GM19467 (cell line): ENCODE measurements around the gene ONECUT3.

Experiments
- ATAC-seq: cut with Tn5 transposase; IDR thresholded peaks from one replicate; pipeline ENCODE4 v1.9.1; 2021; ENCODE audit warnings: mild to moderate bottlenecking, moderate library complexity; ENCODE audit not compliant: unreplicated experiment

ONECUT3 gene

GRCh38 chr19:1767464-1767933 is 14.2 kb downstream of the ONECUT3 start:
- no peak for ATAC-seq

DNA sequence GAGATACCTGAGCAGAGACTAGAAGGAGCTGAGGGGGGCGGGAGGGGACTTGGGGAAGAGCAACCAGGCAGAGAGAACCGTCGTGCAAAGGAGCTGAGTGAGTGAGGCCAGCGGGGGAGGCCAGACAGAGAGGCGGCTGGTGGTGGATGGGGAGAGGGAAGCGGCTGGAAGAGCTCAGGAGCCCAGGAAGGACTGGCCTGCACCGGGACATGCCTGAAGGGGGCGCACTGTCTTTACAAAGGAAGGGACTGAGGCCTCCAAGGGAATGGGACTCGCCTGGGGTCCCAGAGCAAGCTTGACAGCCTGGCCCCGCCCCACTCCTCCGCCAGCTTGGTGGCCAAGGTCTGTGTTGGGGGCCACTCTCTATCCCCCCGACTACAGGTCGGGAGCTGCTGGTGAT is 14.9 kb downstream of the ONECUT3 start:
- ATAC-seq = no peak

GRCh38 chr19:1768918-1769644 is 15.8 kb downstream of the ONECUT3 start:
- ATAC-seq = no peak

GRCh38 chr19:1769645-1769985 is 16.3 kb downstream of the ONECUT3 start:
- no peak for ATAC-seq

GRCh38 chr19:1770866-1771576 is 17.7 kb downstream of the ONECUT3 start:
- no peak for ATAC-seq

DNA sequence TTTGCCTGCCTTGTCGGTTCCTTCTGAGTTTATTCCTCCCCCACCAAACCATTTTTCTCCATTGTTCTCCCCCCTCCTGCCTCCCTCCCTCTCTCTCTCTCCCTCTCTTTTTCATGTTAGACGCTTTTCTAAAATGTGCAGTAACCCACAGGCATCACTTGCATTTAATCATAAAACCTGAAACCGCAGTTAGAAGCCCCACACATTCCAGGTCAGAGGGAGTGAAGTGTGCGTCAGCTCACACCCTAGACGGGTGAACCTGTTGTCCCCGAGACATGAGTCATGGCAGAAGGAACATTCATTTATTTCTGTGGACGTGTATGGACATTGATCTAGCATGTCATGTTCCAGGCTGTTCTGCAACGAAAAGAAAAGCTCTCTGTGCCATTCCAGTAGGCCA is 19.9 kb downstream of the ONECUT3 start:
- no peak for ATAC-seq

GRCh38 chr19:1774989-1775772 is 21.9 kb downstream of the ONECUT3 start:
- no peak for ATAC-seq

DNA sequence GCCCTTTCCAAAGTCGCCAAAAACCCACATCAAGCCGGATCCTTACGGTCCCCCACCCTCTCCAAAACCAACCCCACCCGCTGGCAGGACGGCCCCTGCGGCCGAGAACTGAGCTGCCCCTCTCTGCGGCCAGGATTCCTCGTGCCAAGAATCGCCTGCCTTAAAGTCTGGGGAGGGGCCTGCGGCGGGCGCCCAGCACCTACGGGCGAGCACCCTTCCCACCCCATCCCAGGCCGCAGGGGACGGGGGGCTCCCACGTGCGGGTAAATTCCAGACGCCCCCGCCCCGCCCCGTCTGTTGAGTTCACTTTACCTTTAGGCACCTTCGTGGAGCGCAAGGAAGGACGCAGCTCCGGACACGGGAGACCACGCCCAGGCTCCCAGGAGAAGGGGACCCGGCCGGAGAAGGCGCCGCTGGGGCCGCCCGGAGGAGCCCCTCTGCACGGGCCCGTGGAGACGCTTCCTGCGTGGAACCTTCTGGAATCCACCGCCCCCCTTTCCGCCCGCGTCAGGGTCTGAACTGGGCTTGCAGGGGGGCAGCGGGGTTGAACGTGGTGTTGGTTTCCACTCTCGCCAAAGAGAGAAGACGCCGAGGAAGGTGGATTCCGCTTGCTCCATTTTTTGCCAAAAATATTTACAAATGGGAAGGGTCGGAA is 22.8 kb downstream of the ONECUT3 start:
- ATAC-seq = no peak

GRCh38 chr19:1776606-1777147 is 23.4 kb downstream of the ONECUT3 start:
- ATAC-seq = no peak

- ATAC-seq = no peak
These were observed 23.8 kb downstream of the ONECUT3 start for GRCh38 chr19:1777149-1777548.

DNA sequence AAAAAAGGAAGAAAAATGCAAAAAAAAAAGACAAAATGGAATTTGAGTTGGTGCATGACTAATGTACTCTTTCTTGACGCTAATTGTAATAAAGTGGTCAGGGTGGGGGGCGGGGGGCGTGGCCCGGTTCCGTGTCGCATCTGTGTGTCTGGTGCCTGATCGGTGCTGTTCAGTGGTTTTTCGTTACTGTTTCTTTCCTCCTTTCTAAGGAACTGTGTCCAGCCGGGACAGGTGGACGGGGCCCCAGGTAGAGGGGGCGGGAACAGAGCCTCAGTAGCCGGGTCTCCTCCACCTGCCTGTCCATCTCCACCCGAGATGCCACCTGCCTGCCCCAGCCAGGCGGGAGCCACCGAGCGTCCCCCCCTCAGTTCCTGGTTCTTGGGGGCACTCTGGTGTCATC is 26.3 kb downstream of the ONECUT3 start:
- ATAC-seq = no peak

DNA sequence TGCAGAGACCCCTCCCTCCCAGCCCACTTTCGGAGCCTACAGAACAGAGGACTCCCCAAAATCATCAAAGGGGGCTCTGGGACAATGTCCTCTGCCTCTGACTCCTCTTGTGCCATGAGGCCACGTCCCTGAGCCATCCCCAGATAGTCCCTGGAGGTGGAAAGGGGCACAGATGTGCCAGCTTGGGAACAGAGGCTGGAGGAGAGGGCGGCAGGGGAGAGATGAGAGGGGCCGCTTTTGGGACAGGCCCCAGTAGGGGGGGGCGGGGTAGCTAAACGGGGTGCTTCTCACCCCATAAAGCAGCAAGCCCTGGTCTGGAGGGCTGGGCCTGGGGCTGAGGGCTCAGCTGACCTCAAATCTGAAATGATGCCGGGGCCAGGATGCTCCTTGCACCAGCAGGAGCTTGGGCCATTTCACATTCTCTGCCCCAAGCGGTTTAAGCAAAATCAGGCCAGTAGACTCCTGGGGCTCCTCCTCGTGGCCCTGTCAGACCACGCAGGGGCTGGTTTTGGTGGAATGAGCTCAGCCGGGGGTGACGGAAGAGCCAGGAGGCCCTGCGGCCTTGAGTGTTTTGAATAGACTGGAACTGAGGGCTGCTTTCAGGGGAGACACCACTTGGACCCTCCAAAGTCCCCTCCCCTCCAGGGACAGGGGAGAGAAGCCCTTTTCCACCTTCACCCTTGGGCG is 27.1 kb downstream of the ONECUT3 start:
- no peak for ATAC-seq

DNA sequence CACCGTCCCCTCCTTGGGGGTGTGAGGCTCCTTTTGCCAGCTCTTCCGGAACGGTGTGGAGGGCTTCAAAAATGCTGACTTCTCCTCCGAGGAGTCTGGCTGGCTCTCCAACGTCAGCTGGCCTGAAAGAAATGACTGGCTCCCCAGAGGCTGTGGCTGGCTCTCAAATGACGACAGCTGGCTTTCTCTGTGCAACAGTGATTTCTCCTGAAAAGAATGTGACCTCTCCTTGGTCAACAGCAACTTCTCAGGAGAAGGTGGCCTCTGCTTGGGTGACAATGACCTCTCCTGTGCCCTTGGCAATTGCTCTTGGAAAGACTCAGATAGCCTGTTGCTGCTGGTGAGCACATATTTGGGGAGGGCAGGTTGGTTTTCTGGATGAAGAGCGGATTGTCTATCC is 29.2 kb downstream of the ONECUT3 start:
- ATAC-seq = no peak

GRCh38 chr19:1783354-1783753 is 30.0 kb downstream of the ONECUT3 start:
- no peak for ATAC-seq

DNA sequence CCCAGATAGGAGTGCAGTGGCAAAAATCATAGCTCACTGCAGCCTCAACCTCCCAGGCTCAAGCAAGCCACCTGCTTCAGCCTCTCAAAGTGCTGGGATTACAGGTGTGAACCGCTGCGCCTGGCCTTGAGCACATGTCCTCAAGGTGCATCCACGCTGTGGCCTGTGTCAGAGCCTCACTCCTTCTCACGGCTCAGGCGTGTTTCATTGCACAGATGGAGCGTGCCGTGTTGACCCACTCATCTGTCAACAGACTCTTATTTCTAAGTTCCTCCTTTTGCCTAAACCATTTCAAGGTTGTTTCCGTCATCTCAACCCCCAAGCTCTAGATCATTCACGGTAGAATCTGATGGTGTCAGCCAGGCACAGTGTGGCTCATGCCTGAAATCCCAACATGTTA is 30.6 kb downstream of the ONECUT3 start:
- ATAC-seq = no peak

- no peak for ATAC-seq
These were observed 32.0 kb downstream of the ONECUT3 start for GRCh38 chr19:1785310-1785709.

- no peak for ATAC-seq
These were observed 33.4 kb downstream of the ONECUT3 start for GRCh38 chr19:1786668-1787067.

DNA sequence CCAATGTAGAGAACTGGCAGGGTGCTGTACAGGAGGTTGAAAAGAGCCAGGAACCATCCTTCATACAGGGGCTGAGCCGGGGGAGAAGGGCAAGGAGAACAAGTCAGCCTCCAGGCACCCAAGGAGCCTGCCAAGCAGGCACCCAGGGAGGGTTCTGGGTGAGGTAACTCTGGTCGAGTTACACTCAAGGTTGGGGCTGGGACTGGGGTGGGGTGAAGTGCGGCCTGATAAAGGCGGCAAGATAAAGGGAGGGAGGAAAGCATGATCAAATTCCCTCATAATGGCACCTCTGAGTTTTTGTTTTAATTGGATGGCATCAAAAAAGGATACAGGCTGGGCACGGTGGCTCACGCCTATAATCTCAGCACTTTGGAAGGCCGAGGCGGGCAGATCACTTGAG is 33.8 kb downstream of the ONECUT3 start:
- ATAC-seq = no peak

DNA sequence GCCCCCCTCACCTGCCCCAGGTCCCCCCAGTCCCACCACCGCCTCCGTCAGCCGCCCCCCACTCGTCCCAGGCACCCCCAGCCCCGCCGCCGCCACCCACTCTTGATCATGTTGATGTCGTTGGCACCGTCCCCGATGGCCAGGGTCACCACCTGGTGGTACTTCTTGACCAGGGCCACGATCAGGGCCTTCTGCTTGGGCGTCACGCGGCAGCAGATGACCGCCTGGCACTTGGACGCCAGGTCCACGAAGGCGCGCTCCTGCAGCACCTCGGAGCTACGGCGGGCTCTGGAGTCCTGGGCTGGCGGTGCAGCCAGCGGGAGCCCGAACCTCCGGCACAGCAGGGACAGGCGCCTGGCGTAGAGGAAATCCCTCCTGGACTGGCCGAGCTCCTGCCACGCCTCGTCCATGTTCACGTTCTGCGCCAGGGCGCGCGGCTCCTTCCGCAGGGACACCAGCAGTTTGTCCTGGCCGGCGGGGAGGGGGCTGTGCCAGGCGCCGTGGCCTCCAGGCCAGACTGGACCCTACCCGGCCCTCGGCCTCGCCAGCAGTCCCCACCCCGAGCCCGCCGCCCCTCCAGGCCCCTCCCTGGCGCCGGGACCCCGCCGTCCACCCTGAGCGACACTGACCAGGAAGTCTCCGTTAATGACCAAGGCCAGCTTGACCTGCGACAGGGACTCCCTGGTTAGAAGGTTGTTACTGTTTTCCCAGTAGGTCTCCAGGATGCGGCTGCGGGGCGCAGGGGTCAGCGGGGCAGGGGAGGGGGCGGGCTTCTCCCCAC is 36.1 kb downstream of the ONECUT3 start:
- ATAC-seq = no peak
